HG03159 (cell line): ENCODE measurements around the gene SMARCD3.

Experiments used
- ATAC-seq: cut with Tn5 transposase; IDR thresholded peaks from one replicate; pipeline ENCODE4 v1.9.1; 2021; ENCODE audit warnings: mild to moderate bottlenecking, moderate library complexity; ENCODE audit not compliant: unreplicated experiment

SMARCD3 gene

GRCh38 chr7:151250181-151251132 is 2.0 kb upstream of the SMARCD3 start:
- no peak for ATAC-seq

GRCh38 chr7:151249732-151250072 is 1.2 kb upstream of the SMARCD3 start:
- ATAC-seq = no peak

GRCh38 chr7:151249034-151249731 is 689 bp upstream of the SMARCD3 start:
- ATAC-seq = no peak

- no peak for ATAC-seq
These were observed 716 bp downstream of the SMARCD3 start for GRCh38 chr7:151247611-151248345.

GRCh38 chr7:151246851-151247580 is 1.5 kb downstream of the SMARCD3 start:
- ATAC-seq = no peak

- no peak for ATAC-seq
These were observed 2.2 kb downstream of the SMARCD3 start for GRCh38 chr7:151246102-151246850.

GRCh38 chr7:151245360-151246101 is 3.0 kb downstream of the SMARCD3 start:
- ATAC-seq = no peak

- ATAC-seq = no peak
These were observed 3.6 kb downstream of the SMARCD3 start for GRCh38 chr7:151244841-151245346.

GRCh38 chr7:151244196-151244840 is 4.2 kb downstream of the SMARCD3 start:
- no peak for ATAC-seq

- peak; percentile 38 for ATAC-seq
These were observed 4.9 kb downstream of the SMARCD3 start for GRCh38 chr7:151243408-151244195.

- ATAC-seq = no peak
These were observed 5.5 kb downstream of the SMARCD3 start for GRCh38 chr7:151243045-151243349.

GRCh38 chr7:151242159-151243044 is 6.1 kb downstream of the SMARCD3 start:
- no peak for ATAC-seq

GRCh38 chr7:151241755-151242096 is 6.8 kb downstream of the SMARCD3 start:
- ATAC-seq = no peak

GRCh38 chr7:151240942-151241754 is 7.3 kb downstream of the SMARCD3 start:
- ATAC-seq = no peak

GRCh38 chr7:151240536-151240935 is 8.0 kb downstream of the SMARCD3 start:
- ATAC-seq = no peak

- ATAC-seq = no peak
These were observed 8.5 kb downstream of the SMARCD3 start for GRCh38 chr7:151239837-151240459.
